K562 (cell line): ENCODE results near the gene ESPL1. TPM values are rescaled to one million over a fixed set of nuclear protein-coding genes. Genes with fewer than 3 reads are reported as not detected.

Experiments
- ATAC-seq: fragments of 200-7000 bp; cut with Tn5 transposase; 3 replicates; pipeline ENCODE4 v1.9.1; 2020; ENCODE audit warnings: moderate library complexity
- BruUV-seq: library from RNA; stranded (reverse); fragments of 400-500 nt; replicated peaks from 2 replicates; lab custom pipeline; 2021; lab: Mats Ljungman, UMichigan
- CTCF ChIA-PET: fragments of 300-600 bp; formaldehyde crosslinking; extraction: SDS; loops from one replicate; lab custom pipeline; 2021; ENCODE audit warnings: low intra/inter-chr PET ratio; lab: Yijun Ruan, JAX
- POLR2A ChIA-PET: fragments of 300-600, 350-650 bp; sonication (Branson Sonifier 250); formaldehyde crosslinking; extraction: SDS; loops from one replicate; lab custom pipeline; 2021; ENCODE audit warnings: antibody characterized with exemption, inconsistent platforms; lab: Yijun Ruan, JAX
- DNase-seq, 4 experiments: peaks; one replicate each; pipeline versions ENCODE4 v3.0.0 to v3.0.0-alpha.2; 2011 to 2018; ENCODE audit warnings: low spot score in 3 of 4, mixed read lengths in 3 of 4; ENCODE audit errors: extremely low read depth in 1 of 4
- FAIRE-seq: peaks from 2 replicates; lab custom pipeline; 2011; peaks lifted over from hg19 to GRCh38; lab: Jason Lieb, UNC
- H2AFZ ChIP-seq: 2 replicates; pipeline ENCODE4 v1.6.0; 2011; ENCODE audit warnings: low read depth, low read length, control low read depth, inconsistent platforms
- H3K27ac ChIP-seq: fragments of 200-600 bp; 3 replicates; pipeline ENCODE4 v1.8.0; 2011; ENCODE audit warnings: low read depth, mild to moderate bottlenecking, control low read depth, inconsistent platforms, low read length, moderate library complexity, mixed read lengths; ENCODE audit errors: extremely low read depth
- H3K27me3 ChIP-seq, 2 experiments: fragments of 300-600 bp in 1 of 2; 2 replicates in 1 of 2; 3 replicates in 1 of 2; pipeline versions ENCODE4 v1.6.0 to v1.8.0; 2011; ENCODE audit warnings: inconsistent platforms in 2 of 2, low read length in 2 of 2, mild to moderate bottlenecking in 1 of 2, mixed read lengths in 1 of 2, moderate library complexity in 1 of 2; ENCODE audit not compliant: control insufficient read depth in 2 of 2, insufficient read depth in 2 of 2
- H3K36me3 ChIP-seq: fragments of 300-600 bp; 3 replicates; pipeline ENCODE4 v1.8.0; 2011; ENCODE audit warnings: mild to moderate bottlenecking, low read length, inconsistent platforms; ENCODE audit not compliant: control insufficient read depth, insufficient read depth
- H3K4me1 ChIP-seq, 2 experiments: fragments of 200-600 bp in 1 of 2; replicated peaks in 1 of 2; 2 replicates in 1 of 2; 3 replicates in 1 of 2; pipeline versions ENCODE4 v1.5.1 to v1.8.0; 2011; ENCODE audit warnings: inconsistent platforms in 2 of 2, low read length in 2 of 2, mild to moderate bottlenecking in 1 of 2, mixed read lengths in 1 of 2, moderate library complexity in 1 of 2; ENCODE audit not compliant: control insufficient read depth in 2 of 2, insufficient read depth in 2 of 2
- H3K4me2 ChIP-seq: 2 replicates; pipeline ENCODE4 v1.6.1; 2011; ENCODE audit warnings: low read length, control low read depth, inconsistent platforms, mixed read lengths; ENCODE audit not compliant: insufficient read depth
- H3K4me3 ChIP-seq: fragments of 200-600 bp; sonication (generic), shearing (Covaris generic); 2 replicates; pipeline ENCODE4 v1.5.1; 2016; ENCODE audit warnings: control low read depth, inconsistent platforms
- H3K79me2 ChIP-seq: fragments of 200-600 bp; 3 replicates; pipeline ENCODE4 v1.8.0; 2011; ENCODE audit warnings: low read length, inconsistent platforms; ENCODE audit not compliant: control insufficient read depth, insufficient read depth
- H3K9ac ChIP-seq, 2 experiments: 2 replicates each; pipeline versions ENCODE4 v1.6.0 to v1.6.1; 2011; ENCODE audit warnings: low read depth in 2 of 2, low read length in 2 of 2, control low read depth in 1 of 2, inconsistent platforms in 1 of 2, mild to moderate bottlenecking in 1 of 2, mixed read lengths in 1 of 2; ENCODE audit not compliant: insufficient read depth in 1 of 2
- H3K9me1 ChIP-seq: one replicate; pipeline ENCODE4 v1.6.0; 2011; ENCODE audit warnings: inconsistent platforms, mild to moderate bottlenecking, low read length, moderate library complexity; ENCODE audit not compliant: control insufficient read depth, insufficient read depth
- H3K9me3 ChIP-seq: replicated peaks from 2 replicates; pipeline ENCODE4 v1.5.1; 2011; ENCODE audit warnings: low read depth, low read length, inconsistent platforms; ENCODE audit not compliant: control insufficient read depth, insufficient read depth
- H4K20me1 ChIP-seq: replicated peaks from 2 replicates; pipeline ENCODE4 v1.6.1; 2011; ENCODE audit warnings: low read length, inconsistent platforms, mixed read lengths; ENCODE audit not compliant: control insufficient read depth, insufficient read depth
- BCOR ChIP-seq: fragments of 450-650 bp; IDR thresholded peaks from 2 replicates; pipeline ENCODE4 v1.6.1; 2016
- CBFB ChIP-seq: sonication (generic); formaldehyde crosslinking; IDR thresholded peaks from 2 replicates; pipeline ENCODE4 v1.4.0; 2020; ENCODE audit warnings: mild to moderate bottlenecking, missing genetic modification reagents
- DIDO1 ChIP-seq: fragments of 450-650 bp; IDR thresholded peaks from 2 replicates; pipeline ENCODE4 v1.6.1; 2016; ENCODE audit warnings: low read depth, missing biosample characterization, missing genetic modification characterization
- FUS ChIP-seq: fragments of 200-400 bp; formaldehyde crosslinking; optimal IDR thresholded peaks from 2 replicates; pipeline ENCODE3; 2017; ENCODE audit warnings: low read depth, low read length
- HDAC3 ChIP-seq: fragments of 450-650 bp; IDR thresholded peaks from 2 replicates; pipeline ENCODE4 v1.6.1; 2018; ENCODE audit warnings: borderline replicate concordance, mild to moderate bottlenecking, moderate library complexity; ENCODE audit not compliant: partially characterized antibody
- RERE ChIP-seq: sonication (generic); formaldehyde crosslinking; IDR thresholded peaks from 2 replicates; pipeline ENCODE4 v1.8.0; 2023; ENCODE audit warnings: missing genetic modification reagents, mild to moderate bottlenecking, borderline replicate concordance
- SMAD2 ChIP-seq: fragments of 150-350 bp; IDR thresholded peaks from 2 replicates; pipeline ENCODE4 v1.6.1; 2014; ENCODE audit warnings: low read depth, mild to moderate bottlenecking, low read length
- ZNF584 ChIP-seq: fragments of 200-800 bp; sonication (Bioruptor generic); IDR thresholded peaks from 2 replicates; pipeline ENCODE4 v1.6.1; 2016; ENCODE audit warnings: low read depth, mild to moderate bottlenecking, missing genetic modification characterization, missing compliant biosample characterization
- ZNF589 ChIP-seq: fragments of 200-800 bp; sonication (Bioruptor generic); IDR thresholded peaks from 2 replicates; pipeline ENCODE4 v1.6.1; 2016; ENCODE audit warnings: low read depth, missing genetic modification characterization, missing compliant biosample characterization
- WGBS: fragments of 100-300 bp; shearing (Covaris generic); methylation state at CpG from one replicate; pipeline ENCODE4 v1.1.6; 2016; ENCODE audit warnings: low coverage, mixed read lengths; ENCODE audit not compliant: insufficient coverage; ENCODE audit errors: missing lambda C conversion rate; 5-methylcytosine and 5-hydroxymethylcytosine counted together
- in situ Hi-C: fragments of 300-500 bp; cut with MboI; formaldehyde crosslinking; loops from 4 replicates; pipeline ENCODE4 v1.15.0; 2018; ENCODE audit warnings: inconsistent platforms, mixed read lengths
- intact Hi-C: fragments of 100-400 bp; cut with micrococcal nuclease; formaldehyde crosslinking; loops from 2 replicates; pipeline ENCODE4 v1.14.2; 2022
- polyA plus RNA-seq, 8 experiments: library from polyadenylated mRNA; depleted of rRNA in 4 of 8; stranded (reverse) in 5 of 8; unstranded in 3 of 8; fragments of >200 nt; fragmentation: Nextera tagmentation in 2 of 8; fragmentation: Illumina TruSeq in 1 of 8; extraction: Ambion mirVana in 2 of 8; extraction: Trizol in 1 of 8; gene quantifications; 2 replicates each; pipeline versions ENCODE4 v1.2.1 to v1.2.3, GENCODE V29; 2011 to 2014; ENCODE audit warnings: inconsistent platforms in 1 of 8, missing spikeins in 1 of 8
- total RNA-seq, 7 experiments: library from RNA; depleted of rRNA in 6 of 7; stranded (reverse); fragments of >200 nt in 6 of 7; fragmentation: Illumina TruSeq in 2 of 7; extraction: Trizol in 2 of 7; gene quantifications; 2 replicates each; pipeline versions ENCODE4 v1.2.1 to v1.2.3, GENCODE V29; 2011 to 2021; ENCODE audit warnings: low replicate concordance in 1 of 7
- TF ChIP-seq, protein P1 (sequence below): IDR thresholded peaks from 2 replicates; pipeline ENCODE4 v1.6.1; 2014; ENCODE audit warnings: antibody characterized with exemption
- TF ChIP-seq, protein P2 (sequence below): fragments of 150-350 bp; conservative IDR thresholded peaks from 2 replicates; pipeline ENCODE4 v1.6.1; 2014; ENCODE audit warnings: low read length

ESPL1 gene
- total and polyA plus RNA-seq, 9 of the 15 experiments (the other 6 are each of a cell fraction or from before 2014, with no cell fraction given), result 1.2 to 55.0 (median 18.7) TPM

DNA sequence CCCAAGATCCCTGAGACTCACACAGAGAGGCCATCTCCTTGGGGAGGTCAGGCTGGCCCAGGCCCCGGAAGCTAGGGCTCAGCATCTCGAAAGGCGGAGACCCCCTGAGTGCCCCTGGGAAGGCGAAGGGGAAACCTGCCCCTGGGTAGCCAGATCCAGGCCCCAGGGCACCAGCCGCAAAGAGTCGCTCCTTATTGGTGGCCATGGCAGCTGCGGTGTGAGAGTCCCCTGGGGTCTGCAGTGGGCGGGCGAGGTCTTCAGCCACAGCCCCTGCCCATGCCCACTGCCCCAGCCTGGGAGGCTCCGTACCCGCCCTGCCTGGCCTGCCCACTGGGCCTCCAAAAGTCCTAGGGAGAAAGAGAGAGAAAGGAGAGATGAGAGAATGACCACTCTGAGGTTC lies 40.8 kb upstream of the ESPL1 start (continued):
- TF ChIP-seq, protein P1, sequence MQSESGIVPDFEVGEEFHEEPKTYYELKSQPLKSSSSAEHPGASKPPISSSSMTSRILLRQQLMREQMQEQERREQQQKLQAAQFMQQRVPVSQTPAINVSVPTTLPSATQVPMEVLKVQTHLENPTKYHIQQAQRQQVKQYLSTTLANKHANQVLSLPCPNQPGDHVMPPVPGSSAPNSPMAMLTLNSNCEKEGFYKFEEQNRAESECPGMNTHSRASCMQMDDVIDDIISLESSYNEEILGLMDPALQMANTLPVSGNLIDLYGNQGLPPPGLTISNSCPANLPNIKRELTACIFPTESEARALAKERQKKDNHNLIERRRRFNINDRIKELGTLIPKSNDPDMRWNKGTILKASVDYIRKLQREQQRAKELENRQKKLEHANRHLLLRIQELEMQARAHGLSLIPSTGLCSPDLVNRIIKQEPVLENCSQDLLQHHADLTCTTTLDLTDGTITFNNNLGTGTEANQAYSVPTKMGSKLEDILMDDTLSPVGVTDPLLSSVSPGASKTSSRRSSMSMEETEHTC, result no peak
- TF ChIP-seq, all 486 proteins: peak for 0

GRCh38 chr12:53227836-53228235 lies 40.3 kb upstream of the ESPL1 start:
- Histone ChIP-seq H3K27me3 (no peaks in the 10 kb centered on the region), H2AFZ (no peak overlapping the region), H3K79me2 (no peaks in the 10 kb centered on the region), H4K20me1 (no peaks in the 10 kb centered on the region; the same call in 1 of the 2 replicates), H3K4me1 (peaks cover 27 to 41% of the 10 kb centered on the region in 2 experiments), H3K27ac (no peak overlapping the region), H3K9me1 (no peaks in the 10 kb centered on the region), H3K9me3 (no peaks in the 10 kb centered on the region), H3K9ac (no peak overlapping the region), H3K4me2 (no peak overlapping the region), H3K4me3 (no peak overlapping the region), H3K36me3 (no peaks in the 10 kb centered on the region)
- 23% methylated on average over 1 of the region's 1 CpG for WGBS
- POLR2A ChIA-PET, result interaction anchor here (0.6 kb wide), 2 partner anchors 13 to 91 kb away, joined by 3 to 4 read pairs; no protein-coding TSS in a partner anchor
- DNase-seq (no peak), ATAC-seq (no peak), FAIRE-seq (no peak)
- CTCF ChIA-PET, result no interaction called here
- no TSS peak for BruUV-seq
- in situ Hi-C loops, result no loop called here
- TF ChIP-seq FUS, result no peak
- TF ChIP-seq BCOR, result no peak
- TF ChIP-seq CBFB, result no peak
- no peak for TF ChIP-seq SMAD2
- TF ChIP-seq DIDO1 (tag), result no peak
- TF ChIP-seq HDAC3, result no peak
- TF ChIP-seq RERE (CRISPR knock-in tag), result no peak
- TF ChIP-seq ZNF589 (CRISPR knock-in tag), result no peak
- TF ChIP-seq ZNF584, result no peak
- TF ChIP-seq, protein P2, sequence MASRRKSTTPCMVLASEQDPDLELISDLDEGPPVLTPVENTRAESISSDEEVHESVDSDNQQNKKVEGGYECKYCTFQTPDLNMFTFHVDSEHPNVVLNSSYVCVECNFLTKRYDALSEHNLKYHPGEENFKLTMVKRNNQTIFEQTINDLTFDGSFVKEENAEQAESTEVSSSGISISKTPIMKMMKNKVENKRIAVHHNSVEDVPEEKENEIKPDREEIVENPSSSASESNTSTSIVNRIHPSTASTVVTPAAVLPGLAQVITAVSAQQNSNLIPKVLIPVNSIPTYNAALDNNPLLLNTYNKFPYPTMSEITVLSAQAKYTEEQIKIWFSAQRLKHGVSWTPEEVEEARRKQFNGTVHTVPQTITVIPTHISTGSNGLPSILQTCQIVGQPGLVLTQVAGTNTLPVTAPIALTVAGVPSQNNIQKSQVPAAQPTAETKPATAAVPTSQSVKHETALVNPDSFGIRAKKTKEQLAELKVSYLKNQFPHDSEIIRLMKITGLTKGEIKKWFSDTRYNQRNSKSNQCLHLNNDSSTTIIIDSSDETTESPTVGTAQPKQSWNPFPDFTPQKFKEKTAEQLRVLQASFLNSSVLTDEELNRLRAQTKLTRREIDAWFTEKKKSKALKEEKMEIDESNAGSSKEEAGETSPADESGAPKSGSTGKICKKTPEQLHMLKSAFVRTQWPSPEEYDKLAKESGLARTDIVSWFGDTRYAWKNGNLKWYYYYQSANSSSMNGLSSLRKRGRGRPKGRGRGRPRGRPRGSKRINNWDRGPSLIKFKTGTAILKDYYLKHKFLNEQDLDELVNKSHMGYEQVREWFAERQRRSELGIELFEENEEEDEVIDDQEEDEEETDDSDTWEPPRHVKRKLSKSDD, result no peak
- intact Hi-C loops, result no loop called here
